Measurements from ENCODE around the gene VN1R4.

GRCh38 chr19:53224606-53225005 is 42.9 kb downstream of the VN1R4 start:
- TF ChIP-seq MAX (IDR thresholded peaks at IDR 0.05; ENCODE audit: low read depth, low read length) (no peak), POLR2A (IDR thresholded peaks at IDR 0.05; ENCODE audit: extremely low read depth, insufficient read length) (no peak), MYC (IDR thresholded peaks at IDR 0.05; ENCODE audit: low read depth, low read length) (no peak)
- TF ChIP-seq, protein P1, sequence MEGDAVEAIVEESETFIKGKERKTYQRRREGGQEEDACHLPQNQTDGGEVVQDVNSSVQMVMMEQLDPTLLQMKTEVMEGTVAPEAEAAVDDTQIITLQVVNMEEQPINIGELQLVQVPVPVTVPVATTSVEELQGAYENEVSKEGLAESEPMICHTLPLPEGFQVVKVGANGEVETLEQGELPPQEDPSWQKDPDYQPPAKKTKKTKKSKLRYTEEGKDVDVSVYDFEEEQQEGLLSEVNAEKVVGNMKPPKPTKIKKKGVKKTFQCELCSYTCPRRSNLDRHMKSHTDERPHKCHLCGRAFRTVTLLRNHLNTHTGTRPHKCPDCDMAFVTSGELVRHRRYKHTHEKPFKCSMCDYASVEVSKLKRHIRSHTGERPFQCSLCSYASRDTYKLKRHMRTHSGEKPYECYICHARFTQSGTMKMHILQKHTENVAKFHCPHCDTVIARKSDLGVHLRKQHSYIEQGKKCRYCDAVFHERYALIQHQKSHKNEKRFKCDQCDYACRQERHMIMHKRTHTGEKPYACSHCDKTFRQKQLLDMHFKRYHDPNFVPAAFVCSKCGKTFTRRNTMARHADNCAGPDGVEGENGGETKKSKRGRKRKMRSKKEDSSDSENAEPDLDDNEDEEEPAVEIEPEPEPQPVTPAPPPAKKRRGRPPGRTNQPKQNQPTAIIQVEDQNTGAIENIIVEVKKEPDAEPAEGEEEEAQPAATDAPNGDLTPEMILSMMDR (IDR thresholded peaks at IDR 0.05; ENCODE audit: low read depth, low read length) = no peak
